ENCODE data around the gene SASH1. TPM values are rescaled to one million over a fixed set of nuclear protein-coding genes. Genes with fewer than 3 reads are reported as not detected.

Gene SASH1
- total RNA-seq, 1 donor, result 71.7 TPM

DNA sequence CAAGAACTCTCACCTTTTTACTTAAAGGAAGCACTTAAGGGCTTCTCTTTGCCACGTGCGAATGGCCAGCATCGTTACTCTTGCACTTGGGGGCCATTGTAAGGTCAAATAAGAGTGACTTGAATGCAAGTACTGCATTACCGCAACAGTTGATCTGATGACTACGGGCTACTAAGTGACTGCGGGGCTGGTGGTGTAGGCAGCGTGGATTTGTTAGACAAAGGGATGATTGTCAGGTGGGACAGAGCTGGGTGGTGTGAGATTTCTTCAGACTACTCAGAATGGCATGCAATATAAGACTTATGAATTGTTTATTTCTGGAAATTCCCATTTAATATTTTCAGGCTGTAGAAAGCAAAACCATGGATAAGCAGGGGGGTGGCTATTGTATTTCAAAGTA, 204.5 kb downstream of the SASH1 start:
- H3K27ac ChIP-seq (ENCODE audit: low read depth, low read length), result no peak overlapping the region
- no peak overlapping the region for H2AFZ ChIP-seq (ENCODE audit: low read length)
- H3K4me2 ChIP-seq (ENCODE audit: insufficient read depth, low read length), result no peak overlapping the region
- no peak overlapping the region for H3K4me3 ChIP-seq (ENCODE audit: insufficient read depth, low read length)
- no peaks in the 10 kb centered on the region for H4K20me1 ChIP-seq (ENCODE audit: insufficient read depth, low read length)
- H3K9me3 ChIP-seq (ENCODE audit: low read depth, low read length), result no peaks in the 10 kb centered on the region
- peaks cover 73% of the 10 kb centered on the region for H3K36me3 ChIP-seq (ENCODE audit: insufficient read depth, low read length)
- no peaks in the 10 kb centered on the region for H3K79me2 ChIP-seq (ENCODE audit: insufficient read depth, low read length)
- no peaks in the 10 kb centered on the region for H3K27me3 ChIP-seq (ENCODE audit: insufficient read depth, low read length)
- TF ChIP-seq CTCF (IDR thresholded peaks at IDR 0.05; ENCODE audit: extremely low read depth, low read depth, low read length), result no peak
- H3K4me1 ChIP-seq (ENCODE audit: insufficient read depth, low read length), result peaks cover 10% of the 10 kb centered on the region
- no peak for DNase-seq (ENCODE audit: insufficient read length, low spot score, missing footprints)

GRCh38 chr6:148548065-148548748, 205.6 kb downstream of the SASH1 start:
- Histone ChIP-seq H3K4me1 (ENCODE audit: insufficient read depth, low read length) (peaks cover 10% of the 10 kb centered on the region), H3K27me3 (ENCODE audit: insufficient read depth, low read length) (no peaks in the 10 kb centered on the region), H3K79me2 (ENCODE audit: insufficient read depth, low read length) (no peaks in the 10 kb centered on the region), H2AFZ (ENCODE audit: low read length) (no peak overlapping the region), H3K9me3 (ENCODE audit: low read depth, low read length) (no peaks in the 10 kb centered on the region), H3K36me3 (ENCODE audit: insufficient read depth, low read length) (peaks cover 65% of the 10 kb centered on the region), H4K20me1 (ENCODE audit: insufficient read depth, low read length) (no peaks in the 10 kb centered on the region), H3K27ac (ENCODE audit: low read depth, low read length) (no peak overlapping the region), H3K4me3 (ENCODE audit: insufficient read depth, low read length) (no peak overlapping the region), H3K4me2 (ENCODE audit: insufficient read depth, low read length) (no peak overlapping the region)
- DNase-seq (ENCODE audit: insufficient read length, low spot score, missing footprints), result no peak
- no peak for TF ChIP-seq CTCF (IDR thresholded peaks at IDR 0.05; ENCODE audit: extremely low read depth, low read depth, low read length)

- H3K27ac ChIP-seq (ENCODE audit: low read depth, low read length), result no peak overlapping the region
- H3K79me2 ChIP-seq (ENCODE audit: insufficient read depth, low read length), result no peaks in the 10 kb centered on the region
- no peak overlapping the region for H2AFZ ChIP-seq (ENCODE audit: low read length)
- H3K4me3 ChIP-seq (ENCODE audit: insufficient read depth, low read length), result no peak overlapping the region
- no peaks in the 10 kb centered on the region for H4K20me1 ChIP-seq (ENCODE audit: insufficient read depth, low read length)
- no peaks in the 10 kb centered on the region for H3K27me3 ChIP-seq (ENCODE audit: insufficient read depth, low read length)
- peaks cover 10% of the 10 kb centered on the region for H3K4me1 ChIP-seq (ENCODE audit: insufficient read depth, low read length)
- TF ChIP-seq CTCF (IDR thresholded peaks at IDR 0.05; ENCODE audit: extremely low read depth, low read depth, low read length), result no peak
- H3K4me2 ChIP-seq (ENCODE audit: insufficient read depth, low read length), result no peak overlapping the region
- peaks cover 60% of the 10 kb centered on the region for H3K36me3 ChIP-seq (ENCODE audit: insufficient read depth, low read length)
- H3K9me3 ChIP-seq (ENCODE audit: low read depth, low read length), result no peaks in the 10 kb centered on the region
- DNase-seq (ENCODE audit: insufficient read length, low spot score, missing footprints), result no peak
Observed at GRCh38 chr6:148548749-148549140, 206.1 kb downstream of the SASH1 start.

DNA sequence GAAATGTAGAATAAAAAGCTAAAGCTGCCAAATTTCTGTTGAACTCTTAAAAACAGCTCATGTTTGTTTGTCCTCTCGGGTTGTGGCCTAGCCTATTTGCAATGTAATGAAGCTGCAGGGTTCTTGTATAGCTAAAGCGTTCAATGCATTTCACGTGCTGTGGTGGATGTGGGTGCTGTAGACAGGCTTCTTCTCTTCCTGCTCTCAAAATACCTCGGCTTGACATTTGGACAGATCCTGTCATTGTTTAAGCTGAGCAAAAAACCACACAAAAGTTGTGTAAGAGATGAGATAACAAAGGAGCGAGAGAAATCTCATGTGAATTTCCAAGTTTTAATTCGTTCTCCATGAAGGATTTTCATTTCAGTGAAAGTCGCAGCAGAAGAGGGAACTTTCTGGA, 207.9 kb downstream of the SASH1 start:
- H4K20me1 ChIP-seq (ENCODE audit: insufficient read depth, low read length), result no peaks in the 10 kb centered on the region
- H3K4me3 ChIP-seq (ENCODE audit: insufficient read depth, low read length), result no peak overlapping the region
- no peaks in the 10 kb centered on the region for H3K27me3 ChIP-seq (ENCODE audit: insufficient read depth, low read length)
- no peak for TF ChIP-seq CTCF (IDR thresholded peaks at IDR 0.05; ENCODE audit: extremely low read depth, low read depth, low read length)
- H3K9me3 ChIP-seq (ENCODE audit: low read depth, low read length), result no peaks in the 10 kb centered on the region
- no peaks in the 10 kb centered on the region for H3K79me2 ChIP-seq (ENCODE audit: insufficient read depth, low read length)
- H2AFZ ChIP-seq (ENCODE audit: low read length), result no peak overlapping the region
- no peak overlapping the region for H3K27ac ChIP-seq (ENCODE audit: low read depth, low read length)
- peaks cover 41% of the 10 kb centered on the region for H3K36me3 ChIP-seq (ENCODE audit: insufficient read depth, low read length)
- peaks cover 10% of the 10 kb centered on the region for H3K4me1 ChIP-seq (ENCODE audit: insufficient read depth, low read length)
- no peak for DNase-seq (ENCODE audit: insufficient read length, low spot score, missing footprints)
- peak overlapping the region; percentile 21 for H3K4me2 ChIP-seq (ENCODE audit: insufficient read depth, low read length)

Data from osteoblast (primary cell).